ENCODE measurements around the gene F2RL3. TPM values are rescaled to one million over a fixed set of nuclear protein-coding genes. Genes with fewer than 3 reads are reported as not detected.

F2RL3 gene
- total and polyA plus RNA-seq, 2 of the 8 experiments (the other 6 are each of a cell fraction or from before 2014, with no cell fraction given) = not detected

GRCh38 chr19:16902545-16902944 is 13.7 kb downstream of the F2RL3 start:
- H3K4me2 ChIP-seq (ENCODE audit: insufficient read depth in 1 of 2, low read depth in 2 of 2, low read length in 2 of 2) = no peak overlapping the region
- no peak overlapping the region for H3K23ac ChIP-seq (ENCODE audit: insufficient read length)
- no peak overlapping the region for H3K27ac ChIP-seq (ENCODE audit: low read depth, low read length)
- no peak overlapping the region for H3K14ac ChIP-seq (ENCODE audit: insufficient read length)
- H3K4me1 ChIP-seq (replicated peaks in 1 of 4; ENCODE audit: control insufficient read depth in 3 of 4, insufficient read depth in 4 of 4, low read length in 3 of 4) = no peaks in the 10 kb centered on the region; a peak in 2 of 7 replicates
- H4K8ac ChIP-seq (ENCODE audit: extremely low read depth, insufficient read depth, low read length) = no peak overlapping the region
- H2AK5ac ChIP-seq (ENCODE audit: low read depth, low read length) = no peak overlapping the region
- H3K4me3 ChIP-seq (ENCODE audit: extremely low read depth in 1 of 4, insufficient read depth in 2 of 4, low read depth in 3 of 4, low read length in 4 of 4) = no peak overlapping the region
- no peaks in the 10 kb centered on the region for H4K20me1 ChIP-seq (replicated peaks in 1 of 2; ENCODE audit: control insufficient read depth in 1 of 2, insufficient read depth in 2 of 2, low read length in 2 of 2)
- DNase-seq (ENCODE audit: low read depth in 1 of 2, low spot score in 2 of 2) (no peak), FAIRE-seq (no peak)
- H4K91ac ChIP-seq (replicated peaks; ENCODE audit: insufficient read length, low read length) = no peak overlapping the region
- no peak overlapping the region for H2BK120ac ChIP-seq (replicated peaks; ENCODE audit: low read depth, low read length)
- peaks cover 3% of the 10 kb centered on the region; the same call in 1 of the 2 replicates for H3K23me2 ChIP-seq (ENCODE audit: low read depth, low read length)
- CTCF ChIA-PET (ENCODE audit: partially characterized antibody) = no interaction called here
- H3K9ac ChIP-seq (replicated peaks in 1 of 4; ENCODE audit: extremely low read depth in 1 of 4, low read depth in 3 of 4, low read length in 3 of 4) = no peak overlapping the region
- H3K79me2 ChIP-seq (ENCODE audit: control insufficient read depth in 1 of 2, insufficient read depth in 2 of 2, low read length in 2 of 2) = no peaks in the 10 kb centered on the region
- H3K79me1 ChIP-seq (ENCODE audit: low read depth, low read length) = no peaks in the 10 kb centered on the region
- H2BK15ac ChIP-seq (ENCODE audit: low read length) = no peak overlapping the region
- H4K5ac ChIP-seq (ENCODE audit: insufficient read length, low read depth, low read length) = no peak overlapping the region
- WGBS, 2 experiments (ENCODE audit: extremely low coverage in 1 of 2, insufficient coverage in 1 of 2, insufficient read length in 1 of 2, insufficient replicate concordance in 2 of 2, low coverage in 1 of 2, low lambda C conversion rate in 2 of 2, missing lambda C conversion rate in 1 of 2) = 90% methylated on average over 12 of the region's 12 CpGs; no CpG with 5 or more reads in 1 of the 2 experiments
- no peak overlapping the region for H2BK5ac ChIP-seq (ENCODE audit: low read depth, low read length)
- no peaks in the 10 kb centered on the region for H3K36me3 ChIP-seq (ENCODE audit: control insufficient read depth in 2 of 4, insufficient read depth in 4 of 4, low read length in 3 of 4)
- POLR2A ChIA-PET (ENCODE audit: partially characterized antibody) = no interaction called here
- H3K4ac ChIP-seq (replicated peaks; ENCODE audit: insufficient read length, low read depth, low read length) = no peak overlapping the region
- TF ChIP-seq SAP30 (IDR thresholded peaks at IDR 0.05; ENCODE audit: insufficient read depth, insufficient replicate concordance, low read length) = no peak
- TF ChIP-seq RNF2 (IDR thresholded peaks at IDR 0.05; ENCODE audit: borderline replicate concordance, low read depth, low read length, missing control alignments, poor library complexity, severe bottlenecking) = no peak
- no peak for TF ChIP-seq CEBPB (IDR thresholded peaks at IDR 0.05; ENCODE audit: low read depth, low read length)
- no peak for TF ChIP-seq GABPA (IDR thresholded peaks at IDR 0.05; ENCODE audit: borderline replicate concordance, insufficient read depth, low read length)
- TF ChIP-seq SP1 (IDR thresholded peaks at IDR 0.05; ENCODE audit: low read depth, low read length) = no peak
- no peak overlapping the region for H2AFZ ChIP-seq (ENCODE audit: low read length)
- H2BK20ac ChIP-seq (ENCODE audit: low read length) = no peak overlapping the region
- H2BK12ac ChIP-seq (ENCODE audit: low read depth, low read length) = no peak overlapping the region
- no peak overlapping the region for H3K18ac ChIP-seq (ENCODE audit: extremely low read depth, low read length)
- peaks cover 0 to 12% (median 8%) of the 10 kb centered on the region in 4 experiments; a peak in 5 of 7 replicates for H3K27me3 ChIP-seq (replicated peaks in 1 of 4; ENCODE audit: control insufficient read depth in 3 of 4, extremely low read depth in 1 of 4, insufficient read depth in 3 of 4, low read length in 3 of 4)
- H3K56ac ChIP-seq (replicated peaks; ENCODE audit: insufficient read length, low read depth, low read length) = no peak overlapping the region
- H3K9me3 ChIP-seq (ENCODE audit: insufficient read depth in 2 of 2, low read depth in 1 of 2, low read length in 1 of 2) = no peaks in the 10 kb centered on the region

All from H1 (cell line).